ENCODE results near the gene FIS1. TPM values are rescaled to one million over a fixed set of nuclear protein-coding genes. Genes with fewer than 3 reads are reported as not detected.

Gene FIS1
- total RNA-seq, 1 donor from 2014 or later, result 190 TPM

DNA sequence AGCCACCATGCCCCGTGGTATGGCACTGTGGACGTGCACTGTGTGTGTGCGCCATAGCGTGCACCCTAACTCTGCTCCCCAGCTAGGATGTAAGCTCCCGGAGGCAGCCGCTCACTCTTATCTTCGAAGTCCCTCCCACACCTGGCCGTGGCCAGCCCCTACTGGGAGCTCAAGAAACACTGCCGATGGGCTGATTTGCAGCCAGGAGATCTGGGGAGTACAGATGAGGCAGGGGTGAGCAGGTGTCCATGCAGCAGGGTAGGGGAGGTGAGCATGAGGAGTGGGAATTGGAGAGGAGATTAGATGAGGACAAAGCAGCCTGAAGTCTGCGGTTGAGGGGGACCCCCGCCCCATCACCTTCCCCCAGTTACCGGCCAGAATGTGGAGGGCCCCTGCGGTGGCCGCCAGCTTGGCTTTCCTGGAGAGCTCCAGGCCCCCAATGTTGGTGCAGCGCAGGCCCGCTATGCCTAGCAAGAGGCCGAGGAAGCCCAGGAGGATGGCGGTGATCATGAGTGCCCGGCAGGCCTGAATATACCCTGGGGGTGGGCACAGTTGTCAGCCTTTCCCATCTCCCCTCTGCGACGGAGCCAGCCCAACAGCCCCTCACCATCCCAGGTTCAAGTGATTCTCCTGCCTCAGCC lies 10.9 kb downstream of the FIS1 start:
- DNase-seq (ENCODE audit: low spot score), result no peak

DNA sequence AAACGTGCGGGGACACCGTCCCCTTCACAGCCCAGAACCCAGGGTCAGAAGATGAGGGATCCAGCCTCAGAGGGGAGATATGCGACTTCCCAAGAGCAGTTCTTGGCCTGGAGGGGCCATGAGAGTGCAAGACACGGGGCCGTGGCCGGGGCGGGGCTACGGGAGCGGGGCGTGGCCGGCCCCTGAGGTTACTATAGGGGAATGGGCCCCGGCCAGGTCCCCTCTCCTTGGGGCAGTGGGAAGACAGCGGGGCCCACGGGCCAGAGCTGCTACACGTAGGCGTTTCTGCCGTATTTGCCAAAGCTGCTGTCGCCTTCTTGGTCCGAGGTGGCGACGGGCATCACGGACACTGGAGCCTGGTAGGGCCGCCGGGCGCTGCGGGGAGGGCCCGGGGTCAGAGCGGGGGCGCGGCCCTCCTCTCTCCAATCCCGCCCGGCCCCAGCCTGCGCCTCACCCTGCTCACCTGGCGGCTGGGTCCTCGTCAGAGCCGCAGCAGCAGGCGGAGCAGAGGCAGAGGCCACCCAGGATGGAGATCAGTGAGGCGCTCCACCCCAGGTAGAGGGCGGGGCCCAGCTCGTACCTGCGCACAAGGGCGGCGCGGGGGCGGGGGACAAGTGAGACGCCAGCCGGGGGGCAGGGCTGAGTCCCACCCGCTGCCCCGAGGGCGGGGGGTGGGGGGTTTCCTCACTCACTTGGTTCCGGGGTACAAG lies 12.6 kb downstream of the FIS1 start:
- peak; percentile 64 for DNase-seq (ENCODE audit: low spot score)

GRCh38 chr7:101231644-101232043 lies 13.2 kb downstream of the FIS1 start:
- no peak for DNase-seq (ENCODE audit: low spot score)

GRCh38 chr7:101226721-101227120 lies 18.2 kb downstream of the FIS1 start:
- no peak for DNase-seq (ENCODE audit: low spot score)

- no peak for DNase-seq (ENCODE audit: low spot score)
Measured at GRCh38 chr7:101225650-101226049, 19.2 kb downstream of the FIS1 start.

GRCh38 chr7:101223528-101223927 lies 21.4 kb downstream of the FIS1 start:
- DNase-seq (ENCODE audit: low spot score), result no peak

GRCh38 chr7:101222275-101222830 lies 22.5 kb downstream of the FIS1 start:
- DNase-seq (ENCODE audit: low spot score), result no peak

GRCh38 chr7:101220295-101220694 lies 24.6 kb downstream of the FIS1 start:
- DNase-seq (ENCODE audit: low spot score), result no peak

DNA sequence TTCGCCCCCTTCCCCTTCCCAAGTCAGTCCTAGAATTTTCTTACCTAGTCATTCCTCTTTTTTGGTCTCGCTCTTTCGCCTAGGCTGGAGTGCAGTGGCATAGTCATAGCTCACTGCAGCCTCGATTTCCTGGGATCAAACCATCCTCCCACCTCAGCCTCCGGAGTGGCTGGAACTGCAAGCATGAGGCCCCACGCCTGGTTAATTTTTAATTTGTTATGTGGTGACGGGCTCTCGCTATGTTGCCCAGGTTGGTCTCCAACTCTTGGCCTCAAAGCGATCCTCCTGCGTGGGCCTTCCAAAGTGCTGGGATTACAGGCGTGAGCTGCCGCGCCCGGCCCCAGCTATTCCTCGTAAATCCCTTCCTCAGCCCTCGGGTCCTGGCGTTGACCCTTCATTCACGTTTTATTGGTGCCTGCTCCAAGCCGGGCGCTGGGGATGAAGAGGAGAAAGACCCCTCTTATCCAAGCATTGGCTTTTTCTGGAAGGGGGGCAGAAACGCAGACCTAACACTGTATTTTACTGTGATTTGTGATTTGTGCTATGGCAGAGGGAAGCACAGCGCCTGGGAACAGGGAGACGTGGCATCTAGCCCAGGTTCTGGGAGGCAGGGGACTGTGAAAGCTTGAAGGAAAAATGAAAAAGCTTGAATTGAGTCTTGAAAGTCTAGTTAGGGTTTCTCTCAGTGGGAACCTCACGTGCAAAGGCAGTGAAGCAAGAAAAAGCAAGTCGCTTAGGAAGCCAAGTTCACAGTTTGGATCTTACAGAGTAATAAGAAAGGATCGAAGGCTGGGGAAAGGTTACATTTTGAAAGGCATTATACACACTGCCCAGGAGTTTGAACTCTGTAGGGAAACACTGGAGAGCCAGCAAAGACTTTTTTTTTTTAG lies 26.4 kb downstream of the FIS1 start:
- no peak for DNase-seq (ENCODE audit: low spot score)

DNA sequence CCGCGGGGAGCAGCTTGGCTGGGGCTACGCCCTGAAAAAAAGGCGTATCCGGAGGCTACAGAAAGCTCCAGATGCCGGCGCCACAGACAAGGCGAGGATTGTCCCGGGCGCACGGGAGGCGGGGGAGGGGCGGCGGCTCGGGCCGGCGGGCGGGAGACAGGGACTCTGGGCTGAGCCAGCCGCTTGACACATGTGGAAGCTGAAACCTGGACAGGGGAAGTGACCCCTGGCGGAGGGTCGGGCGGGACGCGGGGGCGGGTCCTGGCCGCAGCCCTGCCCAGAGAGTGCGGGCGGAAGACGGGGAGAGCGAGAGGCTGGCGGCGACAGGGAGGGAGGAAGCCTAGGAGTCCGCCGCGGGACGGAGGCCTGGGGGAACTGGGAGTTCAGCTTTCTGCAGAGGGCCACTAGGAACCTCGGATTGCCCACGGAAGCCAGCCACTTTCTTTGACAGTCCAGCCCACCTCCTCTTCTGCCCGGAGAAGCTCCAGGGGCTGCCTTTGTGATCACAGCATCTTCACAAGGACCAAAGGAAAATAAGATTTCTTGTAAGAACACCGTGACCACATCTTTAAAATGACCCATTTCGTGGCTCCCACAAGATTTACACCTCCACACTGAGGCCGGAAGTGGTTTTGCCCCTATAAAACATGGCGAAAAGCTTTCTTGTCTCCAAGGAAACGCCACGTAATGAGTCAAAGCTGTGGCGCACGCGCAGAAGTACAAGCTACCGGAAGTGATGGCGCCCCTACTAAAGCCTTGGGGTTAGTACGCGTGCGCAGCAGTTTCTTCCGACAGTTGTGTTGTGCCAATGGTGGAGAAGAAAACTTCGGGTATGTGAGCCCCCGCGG lies 27.3 kb downstream of the FIS1 start, which contains the start of the genes PLOD3 and ZNHIT1:
Gene PLOD3 (minus strand): TSS at position 194 of the 848 bp plus-strand sequence. CDS start 307 bp downstream, outside the sequence.
Gene ZNHIT1 (plus strand): TSS at position 778 of the 848 bp plus-strand sequence. CDS start 31 bp downstream, at position 809.
- DNase-seq (ENCODE audit: low spot score), result peak; percentile 98

DNA sequence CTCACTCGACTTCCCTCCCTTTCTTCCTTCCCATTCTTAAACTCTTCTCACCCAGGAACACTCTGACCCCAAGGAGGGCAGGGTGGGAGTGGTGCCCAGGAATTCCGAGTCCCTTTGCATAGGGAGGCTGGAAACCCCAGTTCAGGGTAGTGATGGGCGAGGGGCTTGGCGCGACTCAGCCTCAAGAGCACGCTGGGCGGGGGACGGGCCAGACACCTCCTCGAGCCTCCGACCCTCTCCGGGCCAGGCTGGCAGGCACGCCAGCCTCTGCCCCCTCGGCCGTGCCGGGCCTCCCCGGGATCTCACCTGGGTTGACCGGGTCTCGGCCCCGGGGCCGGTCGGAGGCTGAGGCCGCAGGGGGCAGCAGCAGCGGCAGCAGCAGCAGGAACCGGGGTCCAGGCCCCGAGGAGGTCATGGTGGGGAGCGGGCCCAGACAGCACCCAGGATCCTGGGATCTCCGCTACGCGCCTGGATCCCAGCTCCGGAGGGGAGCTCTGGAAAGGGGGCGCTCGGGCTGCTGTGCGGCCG lies 28.0 kb downstream of the FIS1 start:
- no peak for DNase-seq (ENCODE audit: low spot score)

- DNase-seq (ENCODE audit: low spot score), result no peak
Measured at GRCh38 chr7:101216001-101216859, 28.7 kb downstream of the FIS1 start.

DNA sequence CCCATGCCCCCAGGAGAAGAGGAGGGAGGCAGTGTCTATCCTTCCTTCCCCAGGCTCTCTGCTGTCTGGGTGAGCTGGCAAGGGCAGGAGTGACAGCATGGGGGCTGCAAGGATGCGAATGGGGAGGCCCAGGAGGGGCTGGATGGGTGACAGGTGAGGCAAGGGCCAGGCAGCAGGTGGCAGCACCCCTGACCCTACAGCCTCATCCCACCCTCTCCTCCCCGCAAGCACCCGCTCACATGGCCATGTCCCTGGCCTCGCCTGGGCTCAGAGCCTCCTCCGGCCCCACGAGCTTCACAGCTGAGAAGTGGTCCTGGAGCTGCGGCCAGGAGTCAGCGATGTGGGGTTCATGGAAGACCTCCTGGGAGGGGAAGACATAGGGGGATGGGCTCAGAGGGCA lies 32.9 kb downstream of the FIS1 start:
- no peak for DNase-seq (ENCODE audit: low spot score)

DNA sequence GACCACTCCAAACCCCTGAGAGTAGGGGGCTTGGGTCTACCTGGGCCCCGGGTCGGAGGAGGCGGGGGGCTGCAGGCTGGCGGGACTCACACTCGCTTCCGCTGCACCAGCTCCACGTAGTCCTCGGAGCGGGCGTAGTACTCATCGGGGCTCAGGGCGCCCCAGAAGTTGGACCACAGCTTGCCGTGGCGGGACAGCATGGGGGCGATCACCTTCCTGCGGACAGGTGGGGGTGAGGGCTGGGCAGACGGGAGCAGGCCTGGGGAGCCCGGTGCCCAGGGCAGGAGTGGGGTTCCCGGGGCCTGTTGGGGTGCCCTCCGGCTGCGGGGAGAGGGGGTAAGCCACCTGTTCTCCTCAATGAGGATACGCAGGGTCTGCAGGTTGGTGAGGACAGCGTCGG lies 33.4 kb downstream of the FIS1 start:
- no peak for DNase-seq (ENCODE audit: low spot score)

DNA sequence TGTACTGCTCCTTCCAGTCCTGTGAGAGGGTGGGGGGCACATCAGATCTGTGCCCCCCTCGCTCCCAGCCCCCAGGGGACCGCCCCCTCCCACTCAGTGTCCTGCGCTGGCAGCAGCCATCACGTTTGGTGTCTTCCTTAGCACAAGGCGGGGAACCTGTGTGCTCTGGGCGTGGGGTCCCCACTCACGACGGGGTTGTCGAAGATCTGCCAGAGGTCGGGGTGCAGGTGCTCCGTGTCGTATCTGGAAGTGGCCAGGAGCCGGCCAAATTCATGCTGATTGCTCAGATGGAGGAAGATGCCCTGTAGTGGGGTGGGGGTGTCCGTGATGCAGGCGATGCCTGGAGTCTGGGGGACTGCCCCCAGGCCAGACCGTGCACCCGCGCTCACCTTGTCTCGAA lies 34.7 kb downstream of the FIS1 start:
- DNase-seq (ENCODE audit: low spot score), result no peak

DNA sequence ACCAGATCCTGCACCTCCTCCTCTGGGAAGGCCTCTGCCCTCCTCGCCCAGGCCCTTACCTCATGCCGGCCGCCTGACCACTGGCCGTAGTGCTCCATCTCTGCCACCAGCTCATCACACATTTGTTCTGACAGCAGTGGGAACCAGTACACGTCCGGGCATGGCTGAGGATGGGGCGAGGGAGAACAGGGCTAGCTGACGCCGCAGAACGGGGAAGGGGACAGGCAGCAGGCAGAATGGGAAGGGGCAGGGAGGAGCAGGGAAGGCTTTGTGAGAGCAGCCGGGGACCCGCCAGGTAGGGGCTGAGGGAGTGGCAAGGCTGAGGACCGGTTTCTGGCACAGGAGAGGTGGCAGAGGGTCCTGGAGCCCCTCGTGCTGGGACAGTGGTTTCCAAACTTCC lies 36.1 kb downstream of the FIS1 start:
- DNase-seq (ENCODE audit: low spot score), result no peak

DNA sequence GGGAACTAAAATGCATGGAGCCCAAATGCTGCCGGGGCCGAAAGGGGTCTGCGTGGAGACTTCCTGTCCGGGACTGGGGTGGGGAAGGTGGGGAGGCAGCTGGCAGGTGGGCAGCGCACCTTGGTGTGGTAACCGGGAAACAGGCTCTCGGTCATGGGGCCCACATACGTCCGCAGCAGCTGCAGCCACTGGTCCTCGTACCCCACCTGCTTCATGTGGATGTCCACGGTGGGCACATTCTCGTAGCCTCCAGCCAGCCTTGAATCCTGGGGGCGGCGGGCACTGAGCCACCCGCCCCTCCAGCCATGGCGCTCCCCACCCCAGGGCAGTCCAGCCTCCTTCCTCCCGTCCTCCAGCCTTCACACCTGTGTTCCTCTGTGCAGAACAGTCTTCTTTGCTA lies 37.4 kb downstream of the FIS1 start:
- DNase-seq (ENCODE audit: low spot score), result no peak

- no peak for DNase-seq (ENCODE audit: low spot score)
Measured at GRCh38 chr7:101206665-101207042, 38.2 kb downstream of the FIS1 start.

- no peak for DNase-seq (ENCODE audit: low spot score)
Measured at GRCh38 chr7:101205901-101206664, 38.8 kb downstream of the FIS1 start.

All from mucosa of gallbladder (tissue), 1 donor.